Nephron progenitor cell (in vitro differentiated cells): Measurements from ENCODE around the gene TMBIM4.

Experiments
- DNase-seq: peaks from one replicate; pipeline ENCODE4 v3.0.0; 2021
- H3K27ac Mint-ChIP-seq: 2 replicates; pipeline ENCODE4 v1.8.0; 2021; ENCODE audit warnings: mild to moderate bottlenecking, moderate library complexity, mixed read lengths
- H3K27me3 Mint-ChIP-seq: 2 replicates; pipeline ENCODE4 v1.8.0; 2021; ENCODE audit warnings: mild to moderate bottlenecking, low read depth, mixed read lengths; ENCODE audit not compliant: poor library complexity
- H3K36me3 Mint-ChIP-seq: 2 replicates; pipeline ENCODE4 v1.8.0; 2021; ENCODE audit warnings: low read depth, mixed read lengths
- H3K4me1 Mint-ChIP-seq: 2 replicates; pipeline ENCODE4 v1.8.0; 2021; ENCODE audit warnings: mixed read lengths
- H3K4me3 Mint-ChIP-seq: 2 replicates; pipeline ENCODE4 v1.8.0; 2021; ENCODE audit warnings: mild to moderate bottlenecking, moderate library complexity, mixed read lengths
- H3K9me3 Mint-ChIP-seq: 2 replicates; pipeline ENCODE4 v1.8.0; 2021; ENCODE audit warnings: mild to moderate bottlenecking, moderate library complexity, mixed read lengths
- CTCF ChIP-seq: fragments of 200-600 bp; sonication (generic); IDR thresholded peaks from 2 replicates; pipeline ENCODE4 v1.5.0; 2021; ENCODE audit warnings: antibody characterized with exemption

TMBIM4 gene

GRCh38 chr12:66195242-66195641, 25.4 kb upstream of the TMBIM4 start:
- H3K27me3 Mint-ChIP-seq: peaks cover 33% of the 10 kb centered on the region
- H3K4me3 Mint-ChIP-seq: no peak overlapping the region
- H3K36me3 Mint-ChIP-seq: no peaks in the 10 kb centered on the region
- no peak for DNase-seq
- H3K27ac Mint-ChIP-seq: no peak overlapping the region
- TF ChIP-seq CTCF: no peak
- H3K9me3 Mint-ChIP-seq: peaks cover 4% of the 10 kb centered on the region
- H3K4me1 Mint-ChIP-seq: no peaks in the 10 kb centered on the region

- no peak for DNase-seq
- no peaks in the 10 kb centered on the region for H3K4me1 Mint-ChIP-seq
- no peak for TF ChIP-seq CTCF
- no peaks in the 10 kb centered on the region for H3K9me3 Mint-ChIP-seq
- no peak overlapping the region for H3K4me3 Mint-ChIP-seq
- H3K27me3 Mint-ChIP-seq: peaks cover 41% of the 10 kb centered on the region
- no peaks in the 10 kb centered on the region for H3K36me3 Mint-ChIP-seq
- H3K27ac Mint-ChIP-seq: no peak overlapping the region
These were observed 24.3 kb upstream of the TMBIM4 start for GRCh38 chr12:66194122-66194521.

GRCh38 chr12:66191547-66192126, 21.8 kb upstream of the TMBIM4 start:
- Mint-ChIP-seq H3K4me1 (no peaks in the 10 kb centered on the region), H3K9me3 (peaks cover 16% of the 10 kb centered on the region), H3K27ac (no peak overlapping the region), H3K36me3 (peaks cover 6% of the 10 kb centered on the region), H3K27me3 (peaks cover 64% of the 10 kb centered on the region), H3K4me3 (no peak overlapping the region)
- no peak for TF ChIP-seq CTCF
- DNase-seq: no peak

- Mint-ChIP-seq H3K4me3 (no peak overlapping the region), H3K27me3 (peaks cover 70% of the 10 kb centered on the region), H3K4me1 (no peaks in the 10 kb centered on the region), H3K36me3 (peaks cover 6% of the 10 kb centered on the region), H3K27ac (no peak overlapping the region), H3K9me3 (peaks cover 16% of the 10 kb centered on the region)
- no peak for DNase-seq
- TF ChIP-seq CTCF: no peak
These were observed 20.9 kb upstream of the TMBIM4 start for GRCh38 chr12:66190519-66191370.

GRCh38 chr12:66189889-66190288, 20.1 kb upstream of the TMBIM4 start:
- Mint-ChIP-seq H3K27me3 (peaks cover 66% of the 10 kb centered on the region), H3K9me3 (peaks cover 16% of the 10 kb centered on the region), H3K27ac (no peak overlapping the region), H3K36me3 (peaks cover 6% of the 10 kb centered on the region), H3K4me3 (peak overlapping the region; percentile 22), H3K4me1 (no peaks in the 10 kb centered on the region)
- TF ChIP-seq CTCF: no peak
- DNase-seq: no peak

GRCh38 chr12:66189486-66189843, 19.7 kb upstream of the TMBIM4 start:
- TF ChIP-seq CTCF: no peak
- Mint-ChIP-seq H3K4me1 (no peaks in the 10 kb centered on the region), H3K9me3 (peaks cover 19% of the 10 kb centered on the region), H3K27ac (no peak overlapping the region), H3K36me3 (peaks cover 6% of the 10 kb centered on the region), H3K4me3 (peak overlapping the region; percentile 22), H3K27me3 (peaks cover 65% of the 10 kb centered on the region)
- DNase-seq: no peak
